GM18499 (cell line): ENCODE data around the gene CXCL6.

ENCODE experiments used
- ATAC-seq: cut with Tn5 transposase; IDR thresholded peaks from one replicate; pipeline ENCODE4 v1.9.1; 2021; ENCODE audit warnings: moderate number of reproducible peaks; ENCODE audit not compliant: insufficient read depth, unreplicated experiment

Gene CXCL6

GRCh38 chr4:73865431-73866096 is 29.1 kb downstream of the CXCL6 start:
- ATAC-seq, result no peak

DNA sequence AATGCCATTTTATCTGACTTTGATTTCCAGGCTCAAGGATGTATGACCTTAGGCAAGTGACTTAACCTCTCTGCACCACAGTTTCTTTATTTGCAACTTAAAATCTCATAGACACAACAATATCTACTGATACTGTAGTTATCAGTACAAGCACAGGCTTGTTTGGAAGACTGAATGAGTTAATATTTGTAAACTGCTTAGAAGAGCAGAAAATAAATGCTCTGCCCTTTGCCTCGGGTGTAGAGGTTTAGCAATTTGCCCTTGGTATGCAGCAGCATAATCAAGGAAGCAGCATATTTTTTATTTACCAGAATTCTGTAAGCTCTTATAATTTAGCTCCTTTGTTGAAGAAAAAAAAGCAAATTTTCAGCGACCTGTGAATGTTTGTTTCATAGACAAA is 29.8 kb downstream of the CXCL6 start:
- no peak for ATAC-seq

DNA sequence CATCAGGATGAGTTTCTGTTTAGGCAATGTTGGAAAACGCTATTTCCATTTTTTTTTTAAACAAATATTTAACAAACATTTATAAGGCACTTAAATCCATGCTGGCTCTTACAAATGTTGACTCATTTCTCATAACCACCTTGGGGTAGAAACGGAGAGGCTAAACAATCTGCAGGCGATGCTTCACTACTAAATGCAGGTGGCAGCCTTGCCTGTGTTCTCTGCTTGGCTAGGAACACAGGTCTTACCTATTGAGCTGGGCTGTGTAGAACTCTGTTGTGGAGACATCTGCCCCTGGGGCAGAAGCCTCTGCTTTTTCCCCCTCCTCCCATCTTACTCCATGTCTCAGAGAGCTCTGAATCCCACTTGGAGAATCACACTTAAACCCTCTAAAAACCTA is 31.3 kb downstream of the CXCL6 start:
- ATAC-seq, result no peak

- ATAC-seq, result no peak
These were observed 32.0 kb downstream of the CXCL6 start for GRCh38 chr4:73868206-73869129.

GRCh38 chr4:73869130-73870055 is 32.9 kb downstream of the CXCL6 start, which contains the start of gene CXCL1:
CXCL1 (plus strand) TSS chr4:73869393; CDS start chr4:73869471, 78 bp downstream.
- no peak for ATAC-seq

DNA sequence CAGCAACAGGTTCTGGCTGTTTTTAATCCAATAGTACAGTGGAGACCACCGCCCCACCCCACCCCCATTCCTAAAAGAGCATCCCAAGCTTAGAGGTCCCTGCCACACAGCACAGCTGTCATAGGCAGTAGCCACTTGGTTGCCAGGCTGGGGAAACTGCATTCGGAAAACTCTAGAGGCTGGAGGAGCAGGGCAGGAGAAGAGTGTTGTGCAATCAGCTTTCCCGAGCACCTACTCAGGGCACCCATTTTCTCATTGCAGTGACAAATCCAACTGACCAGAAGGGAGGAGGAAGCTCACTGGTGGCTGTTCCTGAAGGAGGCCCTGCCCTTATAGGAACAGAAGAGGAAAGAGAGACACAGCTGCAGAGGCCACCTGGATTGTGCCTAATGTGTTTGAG is 33.8 kb downstream of the CXCL6 start:
- ATAC-seq, result no peak

DNA sequence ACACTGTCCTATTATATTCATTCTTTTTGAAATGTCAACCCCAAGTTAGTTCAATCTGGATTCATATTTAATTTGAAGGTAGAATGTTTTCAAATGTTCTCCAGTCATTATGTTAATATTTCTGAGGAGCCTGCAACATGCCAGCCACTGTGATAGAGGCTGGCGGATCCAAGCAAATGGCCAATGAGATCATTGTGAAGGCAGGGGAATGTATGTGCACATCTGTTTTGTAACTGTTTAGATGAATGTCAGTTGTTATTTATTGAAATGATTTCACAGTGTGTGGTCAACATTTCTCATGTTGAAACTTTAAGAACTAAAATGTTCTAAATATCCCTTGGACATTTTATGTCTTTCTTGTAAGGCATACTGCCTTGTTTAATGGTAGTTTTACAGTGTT is 34.3 kb downstream of the CXCL6 start:
- no peak for ATAC-seq

DNA sequence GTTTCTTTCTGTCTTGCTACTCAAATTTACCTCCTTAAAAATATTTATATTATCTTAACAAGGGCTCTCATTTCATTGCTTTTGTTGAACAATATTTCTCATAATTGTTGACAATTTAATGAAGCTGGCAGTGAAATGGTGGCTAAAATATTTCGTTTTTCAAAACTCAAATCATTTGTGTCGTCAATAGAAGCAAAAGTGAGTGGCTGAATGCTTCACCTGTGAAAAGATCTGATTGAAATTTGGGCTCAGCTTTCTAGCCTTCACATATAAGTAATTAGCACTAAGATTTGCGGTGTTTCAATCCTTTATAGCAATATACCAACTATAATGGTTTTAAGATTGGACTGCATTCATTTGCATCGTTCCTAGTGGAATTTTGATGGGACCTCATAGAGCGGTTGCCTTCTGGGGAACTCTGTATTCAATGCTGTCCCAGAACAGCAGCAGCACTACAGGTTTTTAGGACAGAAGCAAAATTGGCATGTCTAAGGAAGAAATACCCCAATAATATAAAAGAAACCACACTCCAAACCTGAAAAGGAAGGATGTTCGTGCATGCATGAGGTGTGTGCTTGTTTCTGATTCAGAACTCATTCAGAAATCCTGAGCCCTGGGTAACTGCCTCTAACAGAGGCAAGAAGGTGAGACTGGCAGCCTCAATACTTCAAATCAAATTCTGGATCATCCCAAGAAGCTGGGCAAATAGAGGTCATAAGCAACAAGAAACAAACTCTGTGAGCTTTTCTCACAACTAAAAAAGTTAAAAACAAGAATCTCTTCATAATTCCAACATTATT is 35.2 kb downstream of the CXCL6 start:
- ATAC-seq, result no peak

DNA sequence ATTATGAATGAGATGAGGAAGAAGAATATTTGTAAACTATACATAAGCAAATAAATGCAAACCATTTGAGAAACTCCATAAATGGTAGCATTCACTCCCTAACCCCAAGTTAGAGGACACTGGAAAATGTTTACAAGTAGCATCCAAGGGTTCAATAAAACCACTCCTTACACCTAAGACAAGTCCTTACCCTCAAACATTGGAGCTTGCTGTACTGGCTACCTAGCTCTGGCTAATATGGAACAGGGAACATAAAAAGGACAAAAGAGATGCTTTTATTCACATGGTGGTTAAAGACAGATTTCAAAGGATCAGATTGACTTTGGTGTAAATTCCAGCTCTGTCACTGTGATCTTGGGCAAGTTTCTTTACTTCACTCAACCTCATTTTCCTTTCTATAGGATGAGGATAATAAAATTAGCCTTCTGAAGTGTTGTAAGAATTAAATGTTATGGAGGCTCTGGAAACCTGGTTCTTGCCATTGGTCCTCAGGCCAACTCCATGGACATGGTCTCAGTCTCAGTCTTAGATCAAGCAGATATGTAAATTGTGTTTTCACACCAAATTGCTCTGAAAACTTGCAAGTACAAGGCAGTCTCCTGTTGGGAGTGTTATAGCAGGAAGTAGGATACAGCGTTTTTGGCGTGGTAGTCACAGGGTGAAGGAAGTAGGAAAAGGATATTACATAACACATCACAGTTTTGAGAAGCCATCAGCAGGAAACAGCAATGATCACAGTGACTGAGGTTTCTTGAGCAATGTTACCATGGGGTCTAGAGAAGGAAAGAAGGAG is 36.0 kb downstream of the CXCL6 start:
- no peak for ATAC-seq

GRCh38 chr4:73874386-73874785 is 37.9 kb downstream of the CXCL6 start:
- no peak for ATAC-seq

DNA sequence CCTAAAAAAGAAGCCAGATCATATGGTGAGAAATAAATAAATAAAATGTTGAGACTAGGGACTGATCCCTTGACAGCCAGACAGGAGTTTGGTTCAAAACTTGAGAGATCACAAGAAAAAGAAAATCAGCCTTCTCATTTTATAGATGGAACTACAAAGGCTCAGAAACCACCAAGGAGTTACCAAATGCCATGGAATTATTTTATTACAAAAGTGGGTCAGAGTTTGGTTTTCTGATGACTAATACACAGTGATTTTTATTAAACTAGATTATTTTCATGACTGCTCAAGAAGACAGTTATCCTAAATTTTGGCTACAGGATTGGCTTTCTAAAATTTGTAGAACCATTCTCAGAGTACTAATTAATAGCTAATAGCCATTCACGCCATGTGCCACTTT is 38.9 kb downstream of the CXCL6 start:
- no peak for ATAC-seq

- ATAC-seq, result no peak
These were observed 46.8 kb downstream of the CXCL6 start for GRCh38 chr4:73883306-73883705.

DNA sequence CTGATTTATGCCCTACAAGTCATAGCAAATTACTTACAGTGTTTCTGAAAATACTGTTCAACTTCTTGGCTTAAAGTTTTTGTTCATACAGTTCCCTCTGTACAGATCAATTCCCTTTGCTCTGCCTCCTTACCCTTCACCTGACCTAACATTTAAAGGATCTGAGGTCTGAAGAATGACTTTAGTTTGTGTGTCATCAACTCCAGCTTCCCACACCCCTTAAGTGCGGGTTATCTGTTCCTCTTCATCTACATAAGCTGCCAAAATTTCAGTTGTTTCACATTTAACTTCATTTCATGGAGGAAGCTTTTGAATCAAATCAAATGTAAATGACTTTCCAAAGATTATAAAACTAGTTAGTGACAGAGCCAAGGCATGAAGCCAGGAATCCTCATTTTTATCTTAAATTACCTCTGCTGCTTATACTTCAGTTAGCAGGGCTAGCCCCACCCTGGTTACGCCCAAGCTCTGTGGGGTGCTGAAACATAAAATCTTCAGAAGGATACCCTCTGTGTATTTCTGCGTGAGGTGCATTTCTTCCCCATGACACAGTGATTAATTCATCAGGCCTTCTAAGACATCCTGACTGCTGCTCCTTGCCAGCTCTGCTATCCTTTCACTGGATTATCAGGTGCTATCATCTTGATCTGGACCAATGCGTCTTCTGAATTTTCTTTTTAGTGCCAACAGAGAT is 49.2 kb downstream of the CXCL6 start:
- ATAC-seq, result no peak
